Esophagus (tissue), 2 donors: ENCODE measurements around the gene PLEKHG4B. TPM values are rescaled to one million over a fixed set of nuclear protein-coding genes. Genes with fewer than 3 reads are reported as not detected.
"Not testable (repeated sequence)": the region's sequence is repeated elsewhere in the genome, so short reads cannot be mapped to it uniquely, and the experiment has no call there.

ENCODE experiments used
- H3K27ac ChIP-seq, 2 donors: one replicate each; pipeline ENCODE4 v1.5.1; 2013; ENCODE audit warnings: low read depth in 2 of 2, mild to moderate bottlenecking in 2 of 2, inconsistent platforms in 1 of 2, low read length in 1 of 2, moderate library complexity in 1 of 2
- H3K27me3 ChIP-seq, 2 donors: one replicate each; pipeline ENCODE4 v1.6.1; 2013; ENCODE audit warnings: low read length in 2 of 2, control low read depth in 1 of 2, mild to moderate bottlenecking in 1 of 2; ENCODE audit not compliant: insufficient read depth in 2 of 2, control insufficient read depth in 1 of 2
- H3K36me3 ChIP-seq, 2 donors: one replicate each; pipeline ENCODE4 v1.6.1; 2013; ENCODE audit warnings: low read length in 1 of 2; ENCODE audit not compliant: control insufficient read depth in 2 of 2, insufficient read depth in 2 of 2
- H3K4me1 ChIP-seq, 2 donors: one replicate each; pipeline ENCODE4 v1.6.1; 2013; ENCODE audit warnings: low read length in 1 of 2; ENCODE audit not compliant: control insufficient read depth in 2 of 2, insufficient read depth in 2 of 2
- H3K4me3 ChIP-seq, 2 donors: one replicate each; pipeline ENCODE4 v1.5.1; 2013; ENCODE audit warnings: low read length in 2 of 2, mild to moderate bottlenecking in 2 of 2, low read depth in 1 of 2, moderate library complexity in 1 of 2
- H3K9me3 ChIP-seq, 2 donors: one replicate each; pipeline ENCODE4 v1.6.1; 2013; ENCODE audit warnings: mild to moderate bottlenecking in 2 of 2, low read depth in 1 of 2, low read length in 1 of 2, moderate library complexity in 1 of 2; ENCODE audit not compliant: control insufficient read depth in 2 of 2, insufficient read depth in 1 of 2
- WGBS, 2 donors: extraction: QIAGEN DNeasy Blood & Tissue Kit; methylation state at CpG; one replicate each; pipeline ENCODE4 v1.1.7; 2013; 5-methylcytosine and 5-hydroxymethylcytosine counted together
- polyA plus RNA-seq, 2 donors: library from polyadenylated mRNA; stranded (reverse); fragments of 200-250 nt; gene quantifications; one replicate each; pipeline ENCODE4 v1.2.3, GENCODE V29; 2013
- donor health status: healthy with polysubstance abuse.
- donor health status: Bipolar disorder and iron deficiency.

PLEKHG4B gene
- polyA plus RNA-seq, 2 donors, result 0.16 to 0.53 TPM

DNA sequence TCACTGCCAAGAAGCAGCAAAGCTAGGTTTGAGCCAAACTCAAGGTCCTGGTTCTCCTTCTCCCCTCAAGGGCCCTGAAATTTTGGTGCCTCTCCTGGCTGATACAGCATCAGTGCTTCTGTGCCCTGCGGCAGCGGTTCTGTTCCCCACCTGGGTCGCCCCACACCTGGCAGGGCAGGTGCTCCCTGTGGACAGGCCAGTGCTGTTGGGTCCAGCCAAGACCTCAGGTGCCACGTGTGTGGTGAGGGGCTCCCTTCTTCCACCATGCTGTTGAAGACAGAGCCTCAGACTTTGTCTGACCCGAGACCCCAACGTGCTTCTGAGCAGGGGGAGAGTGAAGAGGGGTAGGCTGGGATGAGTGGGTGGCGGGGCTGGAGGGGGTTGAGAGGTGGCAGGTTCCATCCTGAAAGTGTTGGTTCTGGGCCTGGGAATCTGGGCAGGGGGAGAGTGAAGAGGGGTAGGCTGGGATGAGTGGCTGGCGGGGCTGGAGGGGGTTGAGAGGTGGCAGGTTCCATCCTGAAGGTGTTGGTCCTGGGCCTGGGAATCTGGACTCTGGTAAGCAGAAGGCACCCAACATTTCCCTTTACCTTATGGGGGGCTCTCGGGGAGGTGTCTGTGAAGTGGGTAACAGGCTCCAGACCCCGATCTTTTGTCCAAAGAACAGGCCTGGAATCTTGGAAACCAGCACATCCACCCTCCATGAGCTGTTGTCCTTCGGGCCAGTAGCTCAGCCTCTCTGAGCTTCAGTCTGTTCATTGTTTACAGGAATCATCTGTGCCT lies 2.3 kb downstream of the PLEKHG4B start:
- H3K27me3 ChIP-seq, result peaks cover 4 to 5% of the 10 kb centered on the region in 2 donors
- no peaks in the 10 kb centered on the region for H3K36me3 ChIP-seq
- no peak overlapping the region for H3K4me3 ChIP-seq
- WGBS, 2 donors, result 88 to 90% methylated on average over 11 of the region's 11 CpGs
- peaks cover 0 to 2% of the 10 kb centered on the region in 2 donors for H3K4me1 ChIP-seq
- H3K27ac ChIP-seq, result no peak overlapping the region
- H3K9me3 ChIP-seq, result peaks cover 0 to 2% of the 10 kb centered on the region in 2 donors

DNA sequence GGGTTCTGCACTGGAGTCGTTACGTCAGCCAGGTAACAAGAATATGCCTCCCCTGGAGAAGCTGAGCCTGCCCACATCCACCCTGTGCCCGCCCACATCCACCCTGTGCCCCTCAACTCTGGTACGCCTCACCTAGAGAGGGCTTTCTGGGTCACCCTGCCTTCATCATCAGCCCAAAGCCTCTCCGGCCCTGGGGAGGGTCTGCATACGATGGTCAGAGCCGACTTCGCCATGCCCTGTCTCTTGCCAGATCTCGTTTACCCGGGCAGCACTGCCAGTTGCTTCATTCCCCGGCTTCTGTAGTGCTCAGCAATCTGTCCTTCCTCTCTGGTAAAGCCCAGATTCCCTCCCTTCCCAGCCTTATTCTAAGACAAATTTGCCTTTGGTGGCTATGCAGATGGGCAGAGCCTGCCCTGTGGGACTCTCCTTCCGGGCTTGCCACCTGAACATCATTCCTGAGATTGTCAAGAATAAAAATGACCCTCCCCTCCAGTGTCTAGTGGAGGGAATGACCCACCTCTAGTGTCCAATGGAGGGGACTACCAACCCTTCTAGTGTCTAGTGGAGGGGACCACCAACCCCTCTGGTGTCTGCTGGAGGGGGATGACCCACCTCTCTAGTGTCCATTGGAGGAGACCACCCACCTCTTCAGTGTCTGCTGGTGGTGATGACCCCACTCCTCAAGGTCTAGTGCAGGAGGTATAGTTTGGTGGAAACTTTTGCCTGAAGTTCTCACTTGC lies 3.4 kb downstream of the PLEKHG4B start:
- 86 to 87% methylated on average over 12 of the region's 12 CpGs for WGBS, 2 donors
- H3K9me3 ChIP-seq, result peaks cover 0 to 2% of the 10 kb centered on the region in 2 donors
- no peaks in the 10 kb centered on the region for H3K36me3 ChIP-seq
- no peak overlapping the region for H3K4me3 ChIP-seq
- peaks cover 4 to 5% of the 10 kb centered on the region in 2 donors for H3K27me3 ChIP-seq
- no peak overlapping the region for H3K27ac ChIP-seq
- peaks cover 0 to 2% of the 10 kb centered on the region in 2 donors for H3K4me1 ChIP-seq

DNA sequence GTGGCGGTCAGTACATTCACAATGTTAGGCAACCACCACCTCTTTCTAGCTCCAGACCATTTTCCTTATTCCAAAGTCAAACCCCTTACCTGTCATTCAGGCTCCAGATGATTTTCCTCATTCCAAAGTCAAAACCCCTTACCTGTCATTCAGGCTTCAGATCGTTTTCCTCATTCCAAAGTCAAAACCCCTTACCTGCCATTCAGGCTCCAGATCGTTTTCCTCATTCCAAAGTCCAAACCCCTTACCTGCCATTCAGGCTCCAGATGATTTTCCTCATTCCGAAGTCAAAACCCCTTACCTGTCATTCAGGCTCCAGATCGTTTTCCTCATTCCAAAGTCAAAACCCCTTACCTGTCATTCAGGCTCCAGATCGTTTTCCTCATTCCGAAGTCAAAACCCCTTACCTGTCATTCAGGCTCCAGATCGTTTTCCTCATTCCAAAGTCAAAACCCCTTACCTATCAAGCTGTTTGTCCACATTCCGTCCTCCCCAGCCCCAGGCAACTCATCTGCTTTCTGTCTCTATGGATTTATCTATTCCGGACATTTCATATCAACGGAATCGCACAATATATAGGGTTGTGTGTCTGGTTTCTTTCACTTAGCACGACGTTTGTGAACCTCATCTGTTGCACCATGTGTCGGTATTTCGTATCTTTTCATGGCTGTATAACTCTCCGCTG lies 5.2 kb downstream of the PLEKHG4B start:
- H3K4me1 ChIP-seq, result no peaks in the 10 kb centered on the region
- H3K4me3 ChIP-seq, result no peak overlapping the region
- 72 to 78% methylated on average over 17 of the region's 17 CpGs for WGBS, 2 donors
- no peaks in the 10 kb centered on the region for H3K27me3 ChIP-seq
- H3K9me3 ChIP-seq, result peaks cover 0 to 2% of the 10 kb centered on the region in 2 donors
- no peak overlapping the region for H3K27ac ChIP-seq
- H3K36me3 ChIP-seq, result no peaks in the 10 kb centered on the region

DNA sequence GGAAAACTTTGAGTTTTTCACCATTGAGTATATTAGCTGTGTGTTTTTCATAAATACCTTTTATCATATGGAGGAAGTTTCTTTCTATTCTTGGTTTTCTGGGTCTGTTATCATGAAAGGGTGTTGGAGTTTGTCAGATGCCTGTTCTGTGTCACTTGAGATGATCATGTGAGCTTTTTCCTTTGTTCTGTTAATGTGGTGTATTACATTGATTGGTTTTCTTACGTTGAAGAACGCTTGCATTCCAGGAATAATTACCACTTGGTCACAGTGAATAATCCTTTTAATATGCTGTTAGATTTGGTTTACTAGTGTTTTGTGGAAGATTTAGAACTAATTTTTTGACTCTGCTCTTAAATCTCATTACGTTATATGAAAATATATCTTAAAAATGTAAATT lies 7.8 kb downstream of the PLEKHG4B start:
- Histone ChIP-seq H3K4me1 (no peaks in the 10 kb centered on the region), H3K9me3 (peaks cover 0 to 2% of the 10 kb centered on the region in 2 donors), H3K27ac (no peak overlapping the region), H3K27me3 (no peaks in the 10 kb centered on the region), H3K36me3 (no peaks in the 10 kb centered on the region), H3K4me3 (no peak overlapping the region)
- WGBS, 2 donors, result 82% methylated on average over 3 of the region's 3 CpGs

DNA sequence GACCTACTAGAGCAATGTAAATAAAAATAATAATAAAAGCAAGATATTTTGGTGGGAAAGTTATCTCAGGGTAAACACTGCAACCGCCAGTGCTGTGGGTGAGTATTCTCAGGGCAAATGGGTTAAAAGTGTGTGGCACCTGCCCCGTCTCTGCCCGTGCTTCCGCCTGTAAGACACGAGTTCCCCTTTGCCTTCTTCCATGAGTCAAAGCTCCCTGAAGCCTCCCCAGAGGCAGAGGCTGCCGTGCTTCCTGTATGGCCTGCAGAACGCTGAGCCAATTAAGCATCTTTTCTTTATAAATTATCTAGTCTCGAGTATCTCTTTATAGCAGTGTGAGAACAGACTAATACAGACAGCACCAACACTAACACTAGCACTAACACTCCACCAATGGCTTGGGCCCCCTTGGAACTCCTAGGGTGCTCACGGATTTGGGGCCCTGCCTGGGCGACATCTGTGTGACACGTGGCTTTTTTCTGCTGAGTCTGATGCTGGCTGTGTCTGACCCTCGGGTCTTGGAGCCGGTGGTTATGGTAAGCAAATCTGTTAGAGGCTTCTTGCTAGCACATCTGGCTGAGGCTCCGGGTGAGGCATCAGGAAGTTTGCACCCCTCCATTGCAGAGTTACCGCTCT lies 10.6 kb downstream of the PLEKHG4B start:
- H3K27me3 ChIP-seq, result no peaks in the 10 kb centered on the region

DNA sequence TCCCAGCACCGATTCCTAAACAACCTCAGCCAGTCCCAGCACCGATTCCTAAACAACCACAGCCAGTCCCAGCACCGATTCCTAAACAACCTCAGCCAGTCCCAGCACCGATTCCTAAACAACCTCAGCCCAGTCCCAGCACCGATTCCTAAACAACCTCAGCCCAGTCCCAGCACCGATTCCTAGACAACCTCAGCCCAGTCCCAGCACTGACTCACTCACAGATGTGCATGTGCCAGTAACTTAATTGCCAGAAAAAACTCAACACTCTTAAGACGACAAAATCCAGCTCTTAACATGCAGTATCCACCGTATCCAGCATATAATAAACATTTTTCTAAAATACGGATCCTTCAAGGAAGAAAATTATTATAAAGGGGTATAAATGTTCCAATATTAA lies 12.1 kb downstream of the PLEKHG4B start:
- H3K9me3 ChIP-seq, H3K27me3 ChIP-seq, H3K27ac ChIP-seq, H3K4me3 ChIP-seq, H3K36me3 ChIP-seq, H3K4me1 ChIP-seq: not testable (repeated sequence)
- 69 to 79% methylated on average over 9 of the region's 9 CpGs for WGBS, 2 donors

More for the DNA sequence above, 10.6 kb downstream of the PLEKHG4B start:
- H3K27ac ChIP-seq, result no peak overlapping the region
- no peaks in the 10 kb centered on the region for H3K9me3 ChIP-seq
- 68 to 69% methylated on average over 15 of the region's 15 CpGs for whole genome bisulfite sequencing, 2 donors
- H3K4me3 ChIP-seq, result no peak overlapping the region
- no peaks in the 10 kb centered on the region for H3K36me3 ChIP-seq
- H3K4me1 ChIP-seq, result no peaks in the 10 kb centered on the region

DNA sequence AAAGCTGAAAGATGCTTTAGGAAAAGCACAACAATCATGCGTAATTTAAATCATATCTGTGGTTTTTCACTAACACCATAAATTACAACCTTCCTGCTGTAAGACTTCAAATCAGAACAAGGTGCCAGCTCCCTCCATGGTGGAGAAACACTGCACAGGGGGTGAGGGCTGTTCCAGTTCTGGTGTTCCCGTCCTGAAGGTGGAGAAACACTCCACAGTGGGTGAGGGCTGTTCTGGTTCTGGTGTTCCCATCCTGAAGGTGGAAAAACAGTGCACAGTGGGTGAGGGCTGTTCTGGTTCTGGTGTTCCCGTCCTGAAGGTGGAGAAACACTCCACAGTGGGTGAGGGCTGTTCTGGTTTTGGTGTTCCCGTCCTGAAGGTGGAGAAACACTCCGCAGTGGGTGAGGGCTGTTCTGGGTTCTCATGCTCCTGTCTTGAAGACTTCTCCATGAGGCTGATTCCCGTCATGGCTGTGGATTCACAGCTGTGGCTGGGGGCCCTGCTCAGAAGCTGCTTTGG lies 12.9 kb downstream of the PLEKHG4B start:
- no peaks in the 10 kb centered on the region for H3K9me3 ChIP-seq
- no peak overlapping the region for H3K27ac ChIP-seq
- no peak overlapping the region for H3K4me3 ChIP-seq
- H3K36me3 ChIP-seq, result no peaks in the 10 kb centered on the region
- 79 to 81% methylated on average over 6 of the region's 6 CpGs for WGBS, 2 donors
- peaks cover 0 to 2% of the 10 kb centered on the region in 2 donors for H3K27me3 ChIP-seq
- no peaks in the 10 kb centered on the region for H3K4me1 ChIP-seq

- no peak overlapping the region for H3K4me3 ChIP-seq
- no peaks in the 10 kb centered on the region for H3K36me3 ChIP-seq
- no peaks in the 10 kb centered on the region for H3K9me3 ChIP-seq
- WGBS, 2 donors, result 68 to 72% methylated on average over 13 of the region's 13 CpGs
- H3K4me1 ChIP-seq, result no peaks in the 10 kb centered on the region
- H3K27ac ChIP-seq, result no peak overlapping the region
- H3K27me3 ChIP-seq, result peaks cover 0 to 2% of the 10 kb centered on the region in 2 donors
These were observed 13.6 kb downstream of the PLEKHG4B start for GRCh38 chr5:105504-106070.

DNA sequence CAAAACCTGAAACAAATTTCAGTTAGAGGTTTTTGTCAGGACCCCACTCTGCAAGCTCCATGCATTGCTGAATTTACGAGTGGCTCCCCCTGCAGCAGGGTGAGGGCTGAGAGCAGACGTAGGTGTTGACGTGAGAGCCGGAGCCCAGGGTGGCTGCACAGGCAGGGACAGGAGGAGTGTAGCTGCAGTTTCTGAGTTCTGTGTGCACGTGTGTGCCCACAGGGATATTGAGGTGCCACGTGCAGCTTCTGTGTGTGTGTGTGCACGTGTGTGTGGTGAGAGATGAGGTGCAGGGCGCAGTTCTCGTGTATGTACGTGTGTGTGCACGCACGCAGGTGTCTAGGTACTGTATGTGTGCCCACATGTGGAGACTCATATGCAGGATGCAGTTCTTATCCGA lies 14.6 kb downstream of the PLEKHG4B start:
- WGBS, 2 donors, result 83 to 84% methylated on average over 13 of the region's 13 CpGs
- Histone ChIP-seq H3K9me3 (no peaks in the 10 kb centered on the region), H3K36me3 (no peaks in the 10 kb centered on the region), H3K4me1 (no peaks in the 10 kb centered on the region), H3K4me3 (no peak overlapping the region), H3K27me3 (peaks cover 0 to 2% of the 10 kb centered on the region in 2 donors), H3K27ac (no peak overlapping the region)
